Endothelial cell of umbilical vein (primary cell): ENCODE measurements around the gene POU2AF1. TPM values are rescaled to one million over a fixed set of nuclear protein-coding genes. Genes with fewer than 3 reads are reported as not detected.

ENCODE experiments used
- BruUV-seq: library from RNA; stranded (reverse); fragments of 400-500 nt; replicated peaks from 2 replicates; lab custom pipeline; 2021; lab: Mats Ljungman, UMichigan
- CTCF ChIA-PET: fragments of 300-600, 350-600 bp; sonication (Branson Sonifier 250); formaldehyde crosslinking; loops from one replicate; lab custom pipeline; 2021; ENCODE audit warnings: antibody characterized with exemption, inconsistent platforms; lab: Charles Lee
- POLR2A ChIA-PET: fragments of 300-600, 350-600 bp; sonication (Branson Sonifier 250); formaldehyde crosslinking; loops from one replicate; lab custom pipeline; 2021; ENCODE audit warnings: antibody characterized with exemption, inconsistent platforms; lab: Charles Lee
- DNase-seq: peaks from one replicate; pipeline ENCODE4 v3.0.0-alpha.2; 2011; ENCODE audit warnings: low read depth, low spot score
- FAIRE-seq: peaks from 2 replicates; lab custom pipeline; 2011; peaks lifted over from hg19 to GRCh38; lab: Jason Lieb, UNC
- H2AFZ ChIP-seq: 2 replicates; pipeline ENCODE4 v1.6.0; 2012; ENCODE audit warnings: low read depth, low read length, control low read depth, inconsistent platforms
- H3K27ac ChIP-seq: 2 replicates; pipeline ENCODE4 v1.5.1; 2011; ENCODE audit warnings: low read depth, mild to moderate bottlenecking, control low read depth, low read length, moderate library complexity; ENCODE audit not compliant: insufficient read depth
- H3K27me3 ChIP-seq, 2 experiments: 2 replicates each; pipeline versions ENCODE4 v1.6.0 to v1.6.1; 2011; ENCODE audit warnings: low read length in 2 of 2, mixed read lengths in 1 of 2; ENCODE audit not compliant: control insufficient read depth in 2 of 2, insufficient read depth in 2 of 2
- H3K36me3 ChIP-seq, 2 experiments: 2 replicates in 1 of 2; 3 replicates in 1 of 2; pipeline ENCODE4 v1.5.1; 2011; ENCODE audit warnings: low read length in 2 of 2, mild to moderate bottlenecking in 1 of 2, moderate library complexity in 1 of 2; ENCODE audit not compliant: control insufficient read depth in 2 of 2, insufficient read depth in 2 of 2; ENCODE audit errors: extremely low read depth in 1 of 2
- H3K4me1 ChIP-seq: 3 replicates; pipeline ENCODE4 v1.5.1; 2011; ENCODE audit warnings: mild to moderate bottlenecking, low read length; ENCODE audit not compliant: control insufficient read depth, insufficient read depth; ENCODE audit errors: extremely low read depth
- H3K4me2 ChIP-seq: 2 replicates; pipeline ENCODE4 v1.6.1; 2011; ENCODE audit warnings: low read length, control low read depth, mixed read lengths; ENCODE audit not compliant: insufficient read depth
- H3K4me3 ChIP-seq, 3 experiments: fragments of 200-600 bp in 1 of 3; sonication (generic), shearing (Covaris generic) in 1 of 3; replicated peaks in 1 of 3; 2 replicates each; pipeline ENCODE4 v1.5.1; 2011 to 2016; ENCODE audit warnings: control low read depth in 3 of 3, low read length in 3 of 3, mild to moderate bottlenecking in 2 of 3, inconsistent platforms in 1 of 3, low read depth in 1 of 3, moderate library complexity in 1 of 3; ENCODE audit not compliant: insufficient read depth in 1 of 3
- H3K79me2 ChIP-seq: 2 replicates; pipeline ENCODE4 v1.6.0; 2012; ENCODE audit warnings: low read length, inconsistent platforms; ENCODE audit not compliant: control insufficient read depth, insufficient read depth
- H3K9ac ChIP-seq: replicated peaks from 2 replicates; pipeline ENCODE3; 2011; ENCODE audit warnings: low read length, control low read depth; ENCODE audit not compliant: insufficient read depth; ENCODE audit errors: extremely low read depth
- H3K9me1 ChIP-seq: replicated peaks from 3 replicates; pipeline ENCODE4 v1.6.0; 2011; ENCODE audit warnings: mild to moderate bottlenecking, low read length; ENCODE audit not compliant: control insufficient read depth, insufficient read depth; ENCODE audit errors: extremely low read depth
- H3K9me3 ChIP-seq: replicated peaks from 2 replicates; pipeline ENCODE4 v1.5.1; 2012; ENCODE audit warnings: low read length, inconsistent platforms; ENCODE audit not compliant: control insufficient read depth, insufficient read depth
- H4K20me1 ChIP-seq: replicated peaks from 2 replicates; pipeline ENCODE3; 2011; ENCODE audit warnings: mild to moderate bottlenecking, low read length; ENCODE audit not compliant: control insufficient read depth, insufficient read depth; ENCODE audit errors: extremely low read depth
- EZH2 ChIP-seq: IDR thresholded peaks from 2 replicates; pipeline ENCODE4 v1.6.1; 2012; ENCODE audit warnings: borderline replicate concordance, low read depth, mild to moderate bottlenecking, moderate library complexity, low read length, inconsistent platforms; ENCODE audit not compliant: severe bottlenecking
- FOS ChIP-seq: IDR thresholded peaks from 2 replicates; pipeline ENCODE4 v1.6.1; 2011; ENCODE audit warnings: mild to moderate bottlenecking, low read length, moderate library complexity, borderline replicate concordance; ENCODE audit not compliant: insufficient read depth
- GATA2 ChIP-seq: IDR thresholded peaks from 2 replicates; pipeline ENCODE4 v1.7.0; 2011; ENCODE audit warnings: low read depth, mild to moderate bottlenecking, moderate library complexity, mixed read lengths, low read length; ENCODE audit not compliant: insufficient read length, insufficient read depth
- JUN ChIP-seq: IDR thresholded peaks from 2 replicates; pipeline ENCODE4 v1.6.1; 2011; ENCODE audit warnings: borderline replicate concordance, low read depth; ENCODE audit not compliant: insufficient read length, insufficient read depth
- MYC ChIP-seq: IDR thresholded peaks from one replicate; pipeline ENCODE4 v1.6.1; 2011; ENCODE audit warnings: mild to moderate bottlenecking, low read depth, low read length
- POLR2AphosphoS5 ChIP-seq: IDR thresholded peaks from 2 replicates; pipeline ENCODE4 v1.6.1; 2012; ENCODE audit warnings: low read depth, mild to moderate bottlenecking, control low read depth, low read length, moderate library complexity; ENCODE audit not compliant: insufficient read depth
- dilution Hi-C: fragments of 300-500 bp; cut with MboI; formaldehyde crosslinking; loops from one replicate; pipeline ENCODE4 v1.15.0; 2019; ENCODE audit warnings: low sequenced_read_pairs; ENCODE audit not compliant: extremely low pct_ligation_motif_present
- intact Hi-C: fragments of 100-400 bp; cut with micrococcal nuclease; formaldehyde crosslinking; loops from one replicate; pipeline ENCODE4 v1.10.0; 2022
- polyA plus RNA-seq, 4 experiments: library from polyadenylated mRNA; depleted of rRNA in 3 of 4; stranded (reverse) in 3 of 4; unstranded in 1 of 4; fragments of >200 nt; gene quantifications; 2 replicates each; pipeline versions ENCODE4 v1.2.1 to v1.2.3, GENCODE V29; 2011 to 2012; ENCODE audit warnings: missing spikeins in 1 of 4
- total RNA-seq: library from RNA; stranded (reverse); gene quantifications from 2 replicates; pipeline ENCODE4 v1.2.3, GENCODE V29; 2021
- TF ChIP-seq, protein P1 (sequence below), 2 donors: IDR thresholded peaks; 1 replicate in 1 of 2; 2 replicates in 1 of 2; pipeline ENCODE4 v1.5.1; 2011; ENCODE audit warnings: low read length in 2 of 2, mild to moderate bottlenecking in 2 of 2, moderate library complexity in 2 of 2, control low read depth in 1 of 2, inconsistent platforms in 1 of 2, low read depth in 1 of 2; ENCODE audit not compliant: insufficient read depth in 1 of 2; ENCODE audit errors: extremely low read depth in 1 of 2
- TF ChIP-seq, protein P2 (sequence below): IDR thresholded peaks from 2 replicates; pipeline ENCODE4 v1.6.1; 2011; ENCODE audit not compliant: insufficient read depth, insufficient read length

Gene POU2AF1
- total and polyA plus RNA-seq, 2 donors (not counting 3 experiments of a cell fraction or from before 2014, with no cell fraction given) = not detected

DNA sequence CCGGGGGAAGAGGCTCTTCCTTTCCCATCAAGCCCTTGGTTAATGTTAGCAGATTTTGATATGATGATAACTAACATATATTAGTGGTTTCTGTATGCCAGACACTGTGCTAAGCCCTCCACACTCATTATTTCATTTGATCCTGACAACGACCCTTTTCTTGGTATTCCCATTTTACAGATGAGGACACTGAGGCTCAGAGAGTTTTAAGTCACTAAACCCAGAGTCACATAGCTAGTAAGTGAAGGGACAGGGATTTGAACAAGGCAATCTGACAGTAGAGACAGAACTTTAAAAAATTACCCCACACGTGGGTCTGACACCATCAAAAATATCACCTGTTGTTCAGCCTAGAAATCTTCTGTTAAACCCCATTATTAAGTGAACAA is 22.4 kb downstream of the POU2AF1 start:
- Histone ChIP-seq H3K4me3 (no peak overlapping the region), H3K36me3 (no peaks in the 10 kb centered on the region), H3K79me2 (no peaks in the 10 kb centered on the region), H3K27ac (no peak overlapping the region), H3K4me2 (no peak overlapping the region), H4K20me1 (no peaks in the 10 kb centered on the region), H3K9ac (no peak overlapping the region), H3K9me1 (no peaks in the 10 kb centered on the region), H2AFZ (no peak overlapping the region), H3K9me3 (no peaks in the 10 kb centered on the region), H3K27me3 (no peaks in the 10 kb centered on the region), H3K4me1 (no peaks in the 10 kb centered on the region)
- no peak for TF ChIP-seq FOS
- no peak for TF ChIP-seq POLR2AphosphoS5
- TF ChIP-seq, protein P1, sequence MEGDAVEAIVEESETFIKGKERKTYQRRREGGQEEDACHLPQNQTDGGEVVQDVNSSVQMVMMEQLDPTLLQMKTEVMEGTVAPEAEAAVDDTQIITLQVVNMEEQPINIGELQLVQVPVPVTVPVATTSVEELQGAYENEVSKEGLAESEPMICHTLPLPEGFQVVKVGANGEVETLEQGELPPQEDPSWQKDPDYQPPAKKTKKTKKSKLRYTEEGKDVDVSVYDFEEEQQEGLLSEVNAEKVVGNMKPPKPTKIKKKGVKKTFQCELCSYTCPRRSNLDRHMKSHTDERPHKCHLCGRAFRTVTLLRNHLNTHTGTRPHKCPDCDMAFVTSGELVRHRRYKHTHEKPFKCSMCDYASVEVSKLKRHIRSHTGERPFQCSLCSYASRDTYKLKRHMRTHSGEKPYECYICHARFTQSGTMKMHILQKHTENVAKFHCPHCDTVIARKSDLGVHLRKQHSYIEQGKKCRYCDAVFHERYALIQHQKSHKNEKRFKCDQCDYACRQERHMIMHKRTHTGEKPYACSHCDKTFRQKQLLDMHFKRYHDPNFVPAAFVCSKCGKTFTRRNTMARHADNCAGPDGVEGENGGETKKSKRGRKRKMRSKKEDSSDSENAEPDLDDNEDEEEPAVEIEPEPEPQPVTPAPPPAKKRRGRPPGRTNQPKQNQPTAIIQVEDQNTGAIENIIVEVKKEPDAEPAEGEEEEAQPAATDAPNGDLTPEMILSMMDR (IDR thresholded peaks at IDR 0.05; ENCODE audit: extremely low read depth in 1 of 2, insufficient read depth in 1 of 2, low read depth in 1 of 2, low read length in 2 of 2) = no peak
- no peak for TF ChIP-seq MYC
- no peak for TF ChIP-seq GATA2
- no peak for TF ChIP-seq JUN
- TF ChIP-seq EZH2 = no peak
- TF ChIP-seq, protein P2, sequence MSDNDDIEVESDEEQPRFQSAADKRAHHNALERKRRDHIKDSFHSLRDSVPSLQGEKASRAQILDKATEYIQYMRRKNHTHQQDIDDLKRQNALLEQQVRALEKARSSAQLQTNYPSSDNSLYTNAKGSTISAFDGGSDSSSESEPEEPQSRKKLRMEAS = no peak
- dilution Hi-C loops (no loop called here), intact Hi-C loops (no loop called here)
- no peak for DNase-seq
- no TSS peak for BruUV-seq
- FAIRE-seq = no peak
- ChIA-PET POLR2A (no interaction called here), CTCF (no interaction called here)
